Panc1 (cell line): ENCODE results near the gene FAM174C.

Source experiments
- CTCF ChIP-seq: fragments of 450-650 bp; IDR thresholded peaks from 2 replicates; pipeline ENCODE4 v1.5.1; 2017; ENCODE audit warnings: mild to moderate bottlenecking
- POLR2AphosphoS5 ChIP-seq: IDR thresholded peaks from 2 replicates; pipeline ENCODE4 v1.6.1; 2012; ENCODE audit warnings: mild to moderate bottlenecking, low read depth, low read length, moderate library complexity
- REST ChIP-seq, 2 experiments: IDR thresholded peaks; 2 replicates each; pipeline ENCODE4 v1.6.1; 2011 to 2012; ENCODE audit warnings: low read depth in 2 of 2, control low read depth in 1 of 2, low read length in 1 of 2, mild to moderate bottlenecking in 1 of 2, moderate library complexity in 1 of 2; ENCODE audit not compliant: insufficient read depth in 1 of 2
- TCF7L2 ChIP-seq: IDR thresholded peaks from 2 replicates; pipeline ENCODE4 v1.6.1; 2011; ENCODE audit warnings: mild to moderate bottlenecking, low read depth, low read length, inconsistent platforms

GRCh38 chr19:1296078-1296477 lies 20.7 kb downstream of the FAM174C start:
- TF ChIP-seq POLR2AphosphoS5 = no peak
- no peak for TF ChIP-seq REST (IDR thresholded peaks at IDR 0.05; ENCODE audit: insufficient read depth in 1 of 2, low read depth in 2 of 2, low read length in 1 of 2)
- TF ChIP-seq CTCF = no peak
- no peak for TF ChIP-seq TCF7L2
